MV-4-11 (cell line): ENCODE measurements around the gene TMUB1.
A peak's percentile ranks its signal among the peaks of the same experiment; 100 is the strongest.

Source experiments
- DNase-seq: peaks from one replicate; lab custom pipeline; 2025; lab: John Stamatoyannopoulos, UW

The TMUB1 gene, protein sequence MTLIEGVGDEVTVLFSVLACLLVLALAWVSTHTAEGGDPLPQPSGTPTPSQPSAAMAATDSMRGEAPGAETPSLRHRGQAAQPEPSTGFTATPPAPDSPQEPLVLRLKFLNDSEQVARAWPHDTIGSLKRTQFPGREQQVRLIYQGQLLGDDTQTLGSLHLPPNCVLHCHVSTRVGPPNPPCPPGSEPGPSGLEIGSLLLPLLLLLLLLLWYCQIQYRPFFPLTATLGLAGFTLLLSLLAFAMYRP

GRCh38 chr7:151083071-151083823, at the start of gene TMUB1:
Gene TMUB1, minus strand, starts transcription at chr7:151083493. Its CDS starts 930 bp downstream, at chr7:151082563.
- DNase-seq = peak; percentile 52

DNA sequence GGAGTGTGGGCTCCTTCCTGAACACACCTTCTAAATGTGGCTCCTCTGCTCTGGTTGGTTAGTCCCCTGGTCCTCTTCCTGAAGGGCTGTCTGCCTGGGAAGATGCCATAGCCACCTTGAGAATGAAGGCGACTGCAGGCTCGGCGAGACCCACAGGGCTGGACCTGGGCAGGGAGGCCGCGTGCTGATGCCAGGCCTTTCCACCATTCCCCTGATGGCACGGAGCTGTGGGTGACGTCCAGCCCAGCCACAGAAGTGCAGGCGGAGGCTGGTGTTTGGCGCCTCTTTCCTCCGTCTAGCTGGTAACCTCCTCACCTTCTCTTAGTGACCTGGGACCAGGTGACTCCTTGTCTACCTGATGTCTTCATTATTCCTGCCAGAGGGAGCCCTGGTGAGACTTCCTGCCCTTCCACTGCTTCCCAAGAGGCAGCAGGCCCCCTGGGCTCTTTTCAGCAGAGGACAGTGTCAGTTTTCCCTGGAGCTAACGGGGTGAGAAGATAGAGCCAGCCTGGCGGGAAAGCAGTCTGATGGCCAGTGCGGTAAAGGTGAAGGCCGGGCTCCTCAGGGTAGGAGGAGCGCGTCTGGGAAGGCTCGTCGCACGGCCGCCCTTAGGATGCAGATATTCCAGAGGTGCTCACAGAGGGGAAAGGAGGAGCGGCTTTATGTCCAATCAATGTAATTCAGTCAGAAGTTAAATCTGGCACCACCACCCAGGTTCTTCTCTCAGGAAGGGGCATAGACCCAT, 49.3 kb upstream of the TMUB1 start:
- DNase-seq = no peak

- DNase-seq = no peak
Observed at GRCh38 chr7:151131592-151132293, 48.5 kb upstream of the TMUB1 start.

DNA sequence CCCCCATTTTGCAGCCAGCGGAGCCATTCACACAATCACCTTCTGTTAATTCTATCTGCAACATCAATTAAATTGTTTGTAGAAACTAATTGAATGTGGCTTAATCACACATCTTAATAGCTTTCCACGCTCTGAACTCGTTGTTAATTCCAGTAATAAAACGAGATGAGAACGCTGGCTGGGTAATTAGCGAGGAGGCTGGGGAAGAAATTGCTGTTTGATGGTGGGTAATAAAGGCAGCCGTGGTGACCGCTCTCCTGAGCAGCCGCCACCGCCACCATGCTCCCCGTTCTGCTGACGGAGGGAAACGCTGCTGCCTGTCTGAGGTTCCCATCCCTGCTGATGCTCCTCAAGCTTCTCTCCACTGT, 47.9 kb upstream of the TMUB1 start:
- DNase-seq = no peak

DNA sequence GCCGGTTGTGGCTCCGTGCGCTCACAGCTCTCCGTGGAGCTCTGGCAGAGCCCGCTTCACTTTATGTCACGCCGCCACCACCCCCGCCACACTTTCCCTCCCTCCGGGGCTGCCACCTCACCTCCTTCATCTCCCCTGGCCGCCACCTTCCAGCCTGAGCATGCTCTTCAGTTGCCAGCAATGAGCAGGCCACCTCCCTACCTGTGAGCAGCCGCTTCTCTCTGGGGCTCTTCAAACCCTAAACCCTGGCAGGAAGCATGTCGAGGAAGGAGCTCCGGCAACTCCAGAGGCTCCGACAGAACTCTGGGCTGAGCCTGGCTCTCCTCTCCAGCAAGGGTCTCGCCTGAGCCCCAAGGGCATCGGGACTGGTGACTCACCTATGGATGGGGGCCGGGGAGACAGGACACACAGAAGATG, 47.5 kb upstream of the TMUB1 start:
- no peak for DNase-seq

DNA sequence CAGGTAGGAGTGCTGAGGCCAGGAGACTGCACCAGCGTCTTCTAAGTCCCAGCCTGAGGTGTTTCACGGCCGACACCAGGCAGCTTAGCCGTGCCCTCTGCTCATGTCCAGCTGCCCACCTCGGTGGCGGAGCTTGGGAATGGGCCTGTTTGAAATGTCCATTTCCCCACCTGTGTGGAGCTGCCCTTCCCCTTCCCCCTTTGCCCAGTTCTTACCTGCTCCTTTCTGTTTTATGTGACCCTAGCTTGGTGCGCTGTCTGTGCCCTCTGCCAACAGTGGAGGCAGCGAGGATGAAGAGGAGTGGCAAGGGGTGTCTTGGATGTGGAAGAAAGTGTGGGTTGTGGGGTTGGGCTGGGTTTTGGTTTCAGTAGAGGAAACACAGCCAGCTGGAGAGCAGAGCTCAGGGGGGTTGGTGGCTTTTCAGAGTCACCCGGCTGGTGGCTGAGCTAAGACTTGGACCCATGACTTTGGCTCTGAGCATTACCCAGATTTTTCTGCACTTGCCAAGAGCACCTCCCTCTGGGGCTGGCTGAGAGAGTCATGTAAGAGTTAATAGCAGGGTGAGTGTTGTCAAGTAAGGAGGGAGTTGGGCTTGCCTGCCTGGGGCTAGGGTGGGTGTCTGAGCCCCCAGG, 46.8 kb upstream of the TMUB1 start:
- no peak for DNase-seq

GRCh38 chr7:151129117-151129959, 46.0 kb upstream of the TMUB1 start:
- no peak for DNase-seq

DNA sequence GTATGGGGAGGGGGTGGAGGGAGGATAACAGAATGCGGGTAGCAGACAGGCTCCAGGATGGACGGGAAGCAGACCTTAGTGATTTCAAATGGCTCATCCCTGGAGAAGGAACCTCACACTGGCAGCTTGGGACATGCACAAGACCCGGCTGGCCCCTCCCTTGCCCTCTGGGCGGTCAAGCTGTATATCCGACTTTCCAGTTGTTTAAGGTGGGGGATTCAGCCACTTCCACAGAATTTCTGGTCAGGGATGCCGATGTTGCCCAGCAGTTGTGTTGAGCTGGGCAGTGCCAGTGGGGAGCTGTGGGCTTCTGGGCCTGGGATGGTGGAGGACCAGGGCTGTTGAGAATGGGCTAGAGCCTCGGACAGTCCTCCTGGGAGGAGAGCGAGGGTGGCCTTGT, 45.4 kb upstream of the TMUB1 start:
- no peak for DNase-seq

GRCh38 chr7:151128144-151128543, 44.9 kb upstream of the TMUB1 start:
- DNase-seq = no peak

GRCh38 chr7:151126491-151127137, 43.3 kb upstream of the TMUB1 start:
- DNase-seq = no peak

- no peak for DNase-seq
Observed at GRCh38 chr7:151125846-151126481, 42.7 kb upstream of the TMUB1 start.

DNA sequence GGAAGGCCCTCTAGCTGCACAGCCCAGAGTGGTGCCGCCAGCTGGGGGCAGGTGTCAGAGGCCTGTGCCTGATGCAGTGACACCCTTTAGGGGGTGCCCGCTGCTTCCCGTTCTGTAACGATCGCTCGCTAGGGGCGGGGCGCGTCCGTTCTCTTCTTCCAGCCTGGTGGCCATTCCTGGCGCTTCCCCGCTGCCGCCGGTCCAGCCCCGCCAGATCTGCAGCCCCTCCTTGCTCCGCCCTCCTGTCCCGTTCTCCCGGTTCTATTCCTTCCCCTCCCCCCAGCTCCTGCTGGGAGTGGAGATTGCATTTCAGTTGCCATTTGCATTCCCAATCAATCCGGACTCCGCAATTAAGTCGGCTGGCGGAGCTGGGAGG, 42.2 kb upstream of the TMUB1 start:
- no peak for DNase-seq

DNA sequence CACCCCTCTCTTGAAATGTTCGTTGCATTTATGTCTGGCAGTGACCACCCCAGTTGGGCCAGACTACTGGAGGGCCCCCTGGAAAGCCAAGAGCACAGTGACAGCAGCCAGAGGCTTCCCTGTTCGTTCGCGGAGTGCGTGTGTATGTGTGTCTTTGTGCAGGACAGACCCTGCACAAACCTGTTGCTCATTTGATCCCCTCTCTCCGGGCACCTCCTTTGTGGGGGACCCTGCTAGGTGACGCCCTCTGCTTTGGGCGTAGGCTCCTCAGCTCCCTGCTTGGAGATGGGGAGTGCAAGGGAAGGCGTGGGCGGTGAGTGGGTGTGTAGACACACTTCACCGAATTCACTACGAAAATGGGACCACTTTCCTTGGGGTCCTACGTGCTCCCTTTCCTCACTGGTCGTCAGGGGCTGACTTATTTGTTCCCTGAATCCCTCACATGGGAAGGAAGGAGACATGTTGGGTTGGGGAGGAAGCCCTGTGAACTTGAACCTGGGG, 41.7 kb upstream of the TMUB1 start:
- DNase-seq = no peak

- DNase-seq = no peak
Observed at GRCh38 chr7:151124481-151124880, 41.2 kb upstream of the TMUB1 start.

DNA sequence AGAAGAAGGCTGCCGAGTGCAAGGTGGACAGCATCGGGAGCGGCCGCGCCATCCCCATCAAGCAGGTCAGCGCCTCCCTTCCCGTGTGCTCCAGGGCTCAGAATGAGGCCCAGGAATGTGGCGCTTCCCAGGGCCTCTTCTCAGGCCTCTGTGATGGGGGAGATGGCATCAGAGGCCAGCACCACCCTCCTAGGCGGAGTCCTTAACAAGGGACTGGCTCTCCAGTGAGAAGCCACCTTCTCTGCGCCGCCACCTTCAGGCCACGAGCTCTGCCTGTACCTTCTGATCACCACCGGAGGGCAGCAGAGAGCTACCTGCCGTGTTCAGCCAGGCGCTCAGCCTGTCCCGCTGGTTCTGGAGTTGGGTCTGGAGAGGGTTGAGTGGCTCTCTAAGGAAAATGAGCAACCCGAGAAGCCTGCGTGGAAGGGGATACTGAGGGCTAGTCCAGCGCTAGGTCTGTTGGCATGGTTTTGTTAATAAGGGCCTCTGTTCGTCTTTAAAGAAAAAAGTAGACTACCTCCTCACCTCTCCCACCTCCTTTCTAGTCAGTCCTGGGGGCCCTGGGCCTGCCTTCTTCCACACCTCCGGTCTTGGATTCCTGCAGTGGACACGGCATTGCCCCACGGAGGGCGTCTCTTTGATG, 40.6 kb upstream of the TMUB1 start:
- peak; percentile 58 for DNase-seq

- DNase-seq = no peak
Observed at GRCh38 chr7:151123158-151123821, 40.0 kb upstream of the TMUB1 start.

DNA sequence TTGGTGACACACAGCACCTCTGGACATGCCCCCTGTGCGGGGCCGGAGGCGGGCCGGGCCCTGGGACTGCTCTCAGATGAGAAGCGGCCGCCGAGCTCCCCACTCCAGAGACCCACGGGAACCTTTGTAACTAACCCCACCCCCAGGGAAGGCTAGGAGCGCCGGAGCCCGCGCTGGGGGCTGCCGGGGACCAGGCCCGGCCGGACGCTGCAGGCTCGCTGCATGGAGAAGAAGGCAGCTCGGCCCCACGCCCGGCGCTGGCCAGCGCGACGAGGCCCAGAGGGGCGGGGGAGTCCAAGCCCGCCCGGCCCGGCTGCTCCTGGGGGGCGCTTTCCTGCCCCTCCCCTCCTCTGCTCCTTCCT, 39.5 kb upstream of the TMUB1 start:
- DNase-seq = no peak

DNA sequence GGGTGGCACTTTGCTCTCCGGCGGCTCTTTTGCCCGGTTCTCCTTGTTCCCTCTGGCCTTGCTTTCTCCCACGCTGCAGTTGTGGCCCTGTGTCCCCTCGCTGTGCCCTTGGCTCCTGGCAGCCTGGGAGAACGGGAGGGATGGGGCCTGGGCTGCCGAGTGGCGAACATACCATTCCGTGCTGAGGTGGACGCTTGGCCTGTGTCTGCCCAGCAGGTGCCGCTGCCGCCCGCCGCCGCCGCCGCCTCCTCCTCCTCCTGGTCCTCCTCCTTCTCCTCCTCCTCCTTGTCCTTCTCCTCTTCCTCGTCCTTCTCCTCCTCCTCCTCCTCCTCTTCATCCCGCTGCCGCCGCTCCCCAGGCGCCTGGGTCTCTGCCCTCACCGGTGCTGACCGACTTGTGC, 39.0 kb upstream of the TMUB1 start:
- no peak for DNase-seq
